H1 (cell line): ENCODE measurements around the gene CHRNA5. TPM values are rescaled to one million over a fixed set of nuclear protein-coding genes. Genes with fewer than 3 reads are reported as not detected.

Source experiments
- BACH1 ChIP-seq: IDR thresholded peaks from 2 replicates; pipeline ENCODE4 v1.6.1; 2012; ENCODE audit warnings: low read length, improper control_type of control experiment
- HDAC6 ChIP-seq: IDR thresholded peaks from one replicate; pipeline ENCODE4 v1.7.1; 2012; ENCODE audit warnings: low read depth, mild to moderate bottlenecking, inconsistent platforms, low read length, moderate library complexity
- JUN ChIP-seq: IDR thresholded peaks from 2 replicates; pipeline ENCODE4 v1.6.1; 2011; ENCODE audit warnings: low read depth, mild to moderate bottlenecking, improper control_type of control experiment, low read length
- PHF8 ChIP-seq: fragments of 200-600 bp; sonication (generic); conservative IDR thresholded peaks from 2 replicates; pipeline ENCODE4 v1.7.1; 2012; ENCODE audit warnings: low read depth, mild to moderate bottlenecking, inconsistent platforms, low read length, moderate library complexity
- RXRA ChIP-seq: IDR thresholded peaks from 2 replicates; pipeline ENCODE4 v1.6.1; 2011; ENCODE audit warnings: low read depth, mild to moderate bottlenecking, low read length, moderate library complexity; ENCODE audit not compliant: insufficient read depth
- USF2 ChIP-seq: IDR thresholded peaks from 2 replicates; pipeline ENCODE4 v1.6.1; 2011; ENCODE audit warnings: low read length, improper control_type of control experiment
- polyA plus RNA-seq, 7 experiments: library from polyadenylated mRNA; depleted of rRNA in 3 of 7; stranded (reverse) in 5 of 7; unstranded in 2 of 7; fragments of >200 nt in 5 of 7; fragments of 200-250 nt in 2 of 7; gene quantifications; 1 replicate in 5 of 7; 2 replicates in 1 of 7; 4 replicates in 1 of 7; pipeline versions ENCODE4 v1.2.1 to v1.2.3, GENCODE V29; 2011 to 2013; ENCODE audit warnings: missing spikeins in 2 of 7, mixed read lengths in 2 of 7
- total RNA-seq: library from RNA; stranded (reverse); fragmentation: NEBNext Ultra II Directional; extraction: Animal tissue kit (Norgen Biotek cat#: 25700); gene quantifications from 2 replicates; pipeline ENCODE4 v1.2.1, GENCODE V29; 2021

CHRNA5 gene
- total and polyA plus RNA-seq, 2 of the 8 experiments (the other 6 are each of a cell fraction or from before 2014, with no cell fraction given), result 13.5 to 31.4 TPM

GRCh38 chr15:78635346-78635745 is 70.0 kb downstream of the CHRNA5 start (continued):
- no peak for TF ChIP-seq BACH1
- TF ChIP-seq PHF8, result no peak
- no peak for TF ChIP-seq USF2
- no peak for TF ChIP-seq HDAC6
- TF ChIP-seq RXRA, result no peak
- no peak for TF ChIP-seq JUN
- TF ChIP-seq, all 59 proteins: peak for 0
